Activated naive CD4-positive, alpha-beta T cell treated with anti-CD3 and anti-CD28 coated beads, Interleukin-2, amount 50 U/mL, for 24 hours (primary cell): ENCODE measurements around the gene ELAC2.

Experiments used
- H3K27ac Mint-ChIP-seq: one replicate; pipeline ENCODE4 v1.8.0; 2021; ENCODE audit warnings: mild to moderate bottlenecking, mixed read lengths
- H3K27me3 Mint-ChIP-seq: one replicate; pipeline ENCODE4 v1.8.0; 2021; ENCODE audit warnings: mixed read lengths
- H3K36me3 Mint-ChIP-seq: one replicate; pipeline ENCODE4 v1.8.0; 2021; ENCODE audit warnings: mixed read lengths
- H3K4me1 Mint-ChIP-seq: one replicate; pipeline ENCODE4 v1.8.0; 2021; ENCODE audit warnings: mixed read lengths
- H3K4me3 Mint-ChIP-seq: one replicate; pipeline ENCODE4 v1.8.0; 2021; ENCODE audit warnings: mild to moderate bottlenecking, mixed read lengths
- H3K9me3 Mint-ChIP-seq: one replicate; pipeline ENCODE4 v1.8.0; 2021; ENCODE audit warnings: mixed read lengths

The ELAC2 gene

DNA sequence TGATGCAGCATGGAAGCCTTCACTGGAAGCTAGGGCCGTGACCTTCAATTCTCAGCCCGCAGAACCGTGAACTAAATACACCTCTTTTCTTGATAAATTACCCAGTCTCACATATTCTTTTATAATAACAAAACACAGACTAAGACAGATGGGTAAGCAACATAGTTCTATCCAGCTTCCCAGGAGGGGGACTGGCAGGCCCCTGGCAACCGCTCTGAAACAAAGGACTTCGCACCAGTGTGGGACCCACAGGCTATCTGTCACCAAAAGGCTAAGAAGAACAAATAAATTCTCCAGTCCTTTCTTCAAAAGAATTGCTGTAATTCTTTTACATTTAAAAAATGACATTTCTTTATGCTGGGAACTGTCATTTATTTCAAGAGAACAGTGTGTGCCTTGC, 19.0 kb downstream of the ELAC2 start:
- no peaks in the 10 kb centered on the region for H3K27me3 Mint-ChIP-seq
- H3K4me1 Mint-ChIP-seq = peaks cover 3% of the 10 kb centered on the region
- no peak overlapping the region for H3K4me3 Mint-ChIP-seq
- no peaks in the 10 kb centered on the region for H3K9me3 Mint-ChIP-seq
- H3K36me3 Mint-ChIP-seq = peaks cover 11% of the 10 kb centered on the region
- H3K27ac Mint-ChIP-seq = no peak overlapping the region

DNA sequence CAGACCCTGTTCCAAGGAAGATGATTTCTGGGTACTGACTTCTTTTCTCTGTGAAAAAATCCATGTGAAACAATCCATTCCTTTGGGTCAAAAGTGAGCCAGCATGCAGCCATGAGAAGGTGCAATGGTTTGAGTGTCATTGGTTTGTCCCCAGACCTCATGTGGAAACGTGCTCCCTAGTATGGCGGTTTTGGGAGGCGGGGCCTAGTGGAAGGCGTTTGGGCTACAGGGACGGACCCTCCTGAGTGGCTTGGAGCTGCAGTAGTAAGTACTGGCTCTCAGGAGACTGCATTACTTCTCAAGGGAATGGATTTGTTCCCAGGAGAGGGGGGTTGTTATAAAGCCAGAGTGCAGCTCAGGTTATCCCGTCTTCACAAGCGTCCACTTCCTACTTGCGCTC, 19.4 kb downstream of the ELAC2 start:
- Mint-ChIP-seq H3K27ac (no peak overlapping the region), H3K36me3 (peaks cover 9% of the 10 kb centered on the region), H3K27me3 (no peaks in the 10 kb centered on the region), H3K9me3 (no peaks in the 10 kb centered on the region), H3K4me3 (no peak overlapping the region), H3K4me1 (no peaks in the 10 kb centered on the region)

DNA sequence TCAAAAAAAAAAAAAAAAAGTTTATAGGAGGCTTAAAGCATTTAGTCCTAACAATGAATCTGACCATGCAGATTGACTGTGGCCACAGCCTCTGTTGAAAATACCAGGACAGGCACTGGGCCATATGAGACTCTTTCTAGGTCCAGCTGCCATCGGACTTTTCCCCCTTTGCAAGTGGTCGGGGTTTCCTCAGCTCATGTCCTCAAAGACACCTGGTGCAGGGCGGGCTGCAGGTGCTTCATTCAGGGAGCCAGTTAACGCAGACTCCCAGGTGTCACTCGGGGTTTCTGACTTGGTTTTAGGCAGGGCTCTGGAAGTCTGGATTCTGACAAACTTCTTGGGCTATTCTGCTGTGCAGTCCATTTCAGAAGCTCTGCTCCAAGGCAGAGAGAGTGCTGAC, 20.9 kb downstream of the ELAC2 start:
- no peaks in the 10 kb centered on the region for H3K4me1 Mint-ChIP-seq
- no peak overlapping the region for H3K4me3 Mint-ChIP-seq
- no peaks in the 10 kb centered on the region for H3K9me3 Mint-ChIP-seq
- H3K27me3 Mint-ChIP-seq = no peaks in the 10 kb centered on the region
- H3K27ac Mint-ChIP-seq = no peak overlapping the region
- peaks cover 9% of the 10 kb centered on the region for H3K36me3 Mint-ChIP-seq

DNA sequence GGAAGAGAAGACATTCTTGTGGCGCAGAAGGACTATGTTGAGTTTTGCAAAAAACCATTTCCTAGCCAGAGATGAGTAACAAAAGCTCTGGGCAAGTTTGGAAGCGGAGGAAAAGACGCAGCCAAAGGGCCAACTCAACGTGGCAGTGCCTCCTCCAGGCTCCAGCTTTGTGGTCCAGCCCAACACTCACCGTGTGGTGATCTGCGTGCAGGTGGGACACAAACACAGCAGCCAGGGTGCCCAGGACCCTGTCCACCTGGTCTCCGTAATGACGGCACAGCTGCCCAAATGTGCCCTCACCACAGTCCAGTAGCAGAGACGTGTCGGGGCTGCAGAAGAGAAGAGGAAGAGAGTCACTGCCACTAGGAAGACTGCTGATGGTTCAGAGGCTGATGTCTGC, 21.5 kb downstream of the ELAC2 start:
- Mint-ChIP-seq H3K36me3 (peaks cover 13% of the 10 kb centered on the region), H3K4me3 (no peak overlapping the region), H3K9me3 (no peaks in the 10 kb centered on the region), H3K27ac (no peak overlapping the region), H3K4me1 (no peaks in the 10 kb centered on the region), H3K27me3 (no peaks in the 10 kb centered on the region)

DNA sequence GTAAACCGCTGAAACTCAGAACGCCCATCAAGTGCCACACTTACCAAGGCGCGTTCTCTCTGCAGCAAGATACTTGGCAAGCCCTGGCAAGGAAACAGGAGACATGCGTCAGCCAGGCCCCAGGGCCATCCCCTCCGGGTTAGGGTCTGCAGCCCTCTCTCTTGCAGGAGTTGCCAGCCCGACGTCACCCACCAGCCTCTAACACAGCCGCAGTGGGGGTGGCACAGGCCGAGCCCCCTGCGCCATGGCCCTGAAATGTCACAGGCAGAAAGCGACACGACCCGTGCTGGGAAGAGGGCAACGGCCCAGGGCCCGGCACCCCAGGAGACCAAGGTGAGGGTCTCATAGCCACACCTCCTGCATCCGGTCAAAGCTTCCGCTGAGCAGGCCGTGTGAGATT, 21.9 kb downstream of the ELAC2 start:
- Mint-ChIP-seq H3K27me3 (no peaks in the 10 kb centered on the region), H3K9me3 (no peaks in the 10 kb centered on the region), H3K4me1 (no peaks in the 10 kb centered on the region), H3K27ac (no peak overlapping the region), H3K36me3 (peaks cover 17% of the 10 kb centered on the region), H3K4me3 (no peak overlapping the region)

DNA sequence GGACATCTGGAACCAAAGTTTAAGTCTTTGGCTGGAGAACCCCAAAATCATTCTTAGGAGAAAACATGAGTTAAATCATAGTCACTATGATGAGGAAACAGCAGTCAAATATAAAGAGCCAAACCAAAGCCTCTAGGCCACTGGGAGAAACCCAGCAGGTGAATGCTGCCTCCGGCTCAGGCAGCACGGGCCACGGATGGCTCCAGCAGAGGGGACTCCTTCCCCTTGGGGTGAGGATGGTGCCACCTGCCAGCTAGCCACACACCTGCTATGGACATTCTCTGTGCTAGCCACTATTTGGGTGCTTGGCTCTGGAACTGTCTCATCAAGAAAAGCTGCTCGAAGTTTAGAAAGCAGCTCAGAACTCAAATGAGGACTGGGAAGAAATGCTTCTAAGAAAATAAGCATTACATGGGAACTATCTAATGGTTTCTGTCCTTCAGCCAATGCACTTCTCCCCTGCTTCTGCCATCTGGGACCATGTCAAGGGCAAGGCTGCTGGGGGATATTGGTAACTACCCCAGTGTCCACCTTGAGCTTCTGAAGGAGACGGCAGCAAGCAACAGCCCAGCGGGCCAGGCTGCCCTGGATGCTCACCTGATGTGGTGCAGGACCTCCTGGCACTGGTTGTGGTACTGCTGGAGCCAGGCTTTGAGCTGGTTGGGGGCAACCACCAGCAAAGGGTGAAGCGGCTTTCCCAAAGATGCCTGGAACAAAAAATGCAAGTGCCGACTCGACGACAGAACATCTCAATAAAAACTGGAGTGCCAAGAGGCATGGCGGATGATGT, 22.5 kb downstream of the ELAC2 start:
- H3K27ac Mint-ChIP-seq = no peak overlapping the region
- H3K36me3 Mint-ChIP-seq = peaks cover 18% of the 10 kb centered on the region

DNA sequence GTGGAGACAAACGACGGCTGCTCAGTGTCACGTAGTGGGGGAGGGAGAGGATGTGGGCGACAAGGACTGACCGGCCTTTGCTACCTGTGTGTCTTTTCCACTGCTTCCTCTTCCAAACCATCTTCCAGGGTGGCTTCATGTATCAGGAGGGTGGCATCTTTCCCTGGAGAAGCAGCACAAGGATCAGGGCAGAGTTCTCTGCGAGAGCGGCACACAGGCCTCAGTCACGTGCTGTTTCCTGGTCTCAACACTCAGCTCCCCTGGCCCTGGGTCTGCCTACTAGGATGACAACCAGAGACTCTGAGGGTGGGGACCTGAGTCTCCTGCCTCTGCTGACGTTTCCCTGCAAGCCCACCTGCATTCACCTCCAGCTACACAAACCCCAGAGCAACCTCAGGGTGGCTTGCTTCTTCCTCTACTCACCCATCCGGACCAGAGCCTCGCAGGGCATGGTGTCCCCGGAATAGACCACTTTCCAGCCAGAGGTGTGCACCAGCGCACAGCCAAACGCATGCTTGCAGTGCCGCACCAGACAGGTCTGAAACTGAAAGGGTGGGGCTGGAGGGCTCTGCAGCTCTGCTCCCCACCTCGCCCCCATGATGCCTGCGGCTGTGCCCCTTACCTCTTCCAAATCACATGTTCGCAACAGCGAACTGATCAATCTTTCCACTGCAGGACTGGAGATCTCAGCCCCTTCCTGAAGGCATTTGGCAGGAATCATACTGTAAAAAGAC, 23.3 kb downstream of the ELAC2 start:
- H3K36me3 Mint-ChIP-seq = peaks cover 24% of the 10 kb centered on the region
- no peak overlapping the region for H3K27ac Mint-ChIP-seq
- no peak overlapping the region for H3K4me3 Mint-ChIP-seq
- no peaks in the 10 kb centered on the region for H3K27me3 Mint-ChIP-seq
- no peaks in the 10 kb centered on the region for H3K9me3 Mint-ChIP-seq
- no peaks in the 10 kb centered on the region for H3K4me1 Mint-ChIP-seq

More for the DNA sequence above, 22.5 kb downstream of the ELAC2 start:
- Mint-ChIP-seq H3K27me3 (no peaks in the 10 kb centered on the region), H3K4me1 (no peaks in the 10 kb centered on the region), H3K4me3 (no peak overlapping the region), H3K9me3 (no peaks in the 10 kb centered on the region)

DNA sequence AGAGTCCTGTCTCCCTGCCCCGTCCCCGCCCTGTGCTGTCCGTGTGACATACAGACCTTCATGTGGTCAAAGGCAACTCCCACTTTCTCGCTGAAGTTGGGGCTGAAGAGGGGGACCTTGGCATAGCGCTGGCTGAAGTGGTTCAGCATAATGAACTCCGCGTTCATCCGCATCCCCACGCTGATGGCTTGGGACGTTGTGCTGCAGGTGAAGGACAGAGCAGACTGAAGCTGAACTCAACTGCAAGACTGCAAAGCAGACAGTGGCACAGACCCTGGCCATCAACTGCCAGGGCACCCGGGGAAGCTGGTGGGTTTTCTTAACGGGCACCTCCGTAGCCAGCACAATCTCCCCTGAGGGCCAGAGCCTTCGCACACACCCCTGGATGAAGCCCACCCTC, 24.2 kb downstream of the ELAC2 start:
- Mint-ChIP-seq H3K36me3 (peaks cover 22% of the 10 kb centered on the region), H3K9me3 (no peaks in the 10 kb centered on the region), H3K27me3 (no peaks in the 10 kb centered on the region), H3K27ac (no peak overlapping the region), H3K4me1 (no peaks in the 10 kb centered on the region), H3K4me3 (no peak overlapping the region)

DNA sequence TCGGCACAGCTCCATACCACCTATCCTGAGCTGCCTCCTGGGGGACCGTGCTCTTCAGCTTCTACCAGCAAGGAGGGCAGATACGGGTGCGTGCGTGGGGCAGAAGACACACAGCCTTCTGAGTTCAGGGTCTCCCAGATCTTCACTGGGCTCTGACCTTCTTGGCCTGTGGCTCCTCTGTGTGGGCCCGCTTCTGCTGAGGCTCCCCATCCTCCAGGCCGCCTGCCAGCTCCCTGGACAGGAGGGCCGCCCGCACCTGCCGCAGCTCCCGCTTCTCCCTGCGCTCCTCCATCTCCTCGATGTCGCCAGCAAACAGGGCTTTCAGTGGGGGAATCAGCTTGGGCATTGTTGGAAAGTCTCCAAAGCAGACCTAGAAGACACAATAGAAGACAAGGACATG, 25.2 kb downstream of the ELAC2 start:
- Mint-ChIP-seq H3K4me3 (no peak overlapping the region), H3K36me3 (peaks cover 22% of the 10 kb centered on the region), H3K27ac (no peak overlapping the region), H3K27me3 (no peaks in the 10 kb centered on the region), H3K4me1 (no peaks in the 10 kb centered on the region), H3K9me3 (no peaks in the 10 kb centered on the region)

DNA sequence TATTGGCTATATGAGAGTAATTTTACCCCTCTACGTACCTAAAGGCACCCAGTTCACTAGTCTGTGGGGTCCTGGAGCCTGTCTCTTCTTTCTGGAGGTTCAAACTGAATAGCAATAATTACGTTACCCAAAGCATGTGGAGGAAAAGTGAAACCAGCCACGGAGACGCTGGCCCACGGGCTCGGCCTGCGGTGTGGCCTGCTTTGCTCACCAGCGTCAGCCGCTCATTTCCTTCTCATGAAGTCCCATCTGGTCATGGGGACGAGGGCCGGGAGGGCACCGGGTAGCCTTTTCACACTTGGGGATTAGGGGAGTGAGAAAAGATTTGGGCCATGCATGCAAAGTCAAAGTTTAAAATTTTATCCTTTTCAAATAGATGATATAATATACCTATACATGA, 26.9 kb downstream of the ELAC2 start:
- no peak overlapping the region for H3K27ac Mint-ChIP-seq
- H3K4me3 Mint-ChIP-seq = no peak overlapping the region
- no peaks in the 10 kb centered on the region for H3K9me3 Mint-ChIP-seq
- H3K27me3 Mint-ChIP-seq = no peaks in the 10 kb centered on the region
- peaks cover 19% of the 10 kb centered on the region for H3K36me3 Mint-ChIP-seq
- H3K4me1 Mint-ChIP-seq = no peaks in the 10 kb centered on the region

DNA sequence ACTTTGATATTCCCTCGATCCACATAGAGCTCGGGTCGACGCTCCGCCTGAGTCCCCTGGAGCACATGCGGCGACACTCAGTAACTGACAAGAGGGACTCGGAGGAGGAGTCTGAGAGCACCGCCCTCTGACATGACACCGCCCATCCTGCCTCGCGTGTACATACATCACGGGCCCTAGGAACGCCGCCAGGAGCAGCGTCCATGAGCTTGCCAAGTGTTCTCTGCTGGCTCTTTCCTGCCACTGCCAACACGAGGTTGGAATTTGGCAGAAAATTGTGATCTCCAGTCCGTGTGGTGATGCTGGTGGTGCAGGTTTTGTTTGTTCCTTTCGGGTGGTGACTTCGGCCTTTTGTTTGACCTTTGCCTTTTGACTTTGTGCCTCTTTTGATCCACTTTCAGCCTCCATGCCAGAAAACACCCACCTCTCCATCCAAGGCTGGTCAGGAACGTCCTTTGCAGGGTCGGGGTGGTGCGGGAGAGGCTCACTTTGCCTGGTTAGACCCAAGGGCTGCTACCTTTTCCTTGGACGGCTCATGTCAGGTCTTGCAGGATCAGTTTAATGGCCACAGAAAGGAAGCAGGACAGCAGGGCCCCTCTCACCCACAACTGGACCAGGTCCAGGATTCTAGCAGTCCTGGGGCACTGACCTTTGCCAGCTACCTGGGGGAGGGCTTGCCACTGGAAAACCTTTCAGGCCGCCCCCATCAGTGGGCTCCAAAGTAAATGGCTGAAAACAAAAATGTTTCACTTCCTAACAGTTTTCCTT, 27.6 kb downstream of the ELAC2 start:
- H3K36me3 Mint-ChIP-seq = peaks cover 19% of the 10 kb centered on the region
- H3K4me3 Mint-ChIP-seq = no peak overlapping the region
- H3K9me3 Mint-ChIP-seq = no peaks in the 10 kb centered on the region

DNA sequence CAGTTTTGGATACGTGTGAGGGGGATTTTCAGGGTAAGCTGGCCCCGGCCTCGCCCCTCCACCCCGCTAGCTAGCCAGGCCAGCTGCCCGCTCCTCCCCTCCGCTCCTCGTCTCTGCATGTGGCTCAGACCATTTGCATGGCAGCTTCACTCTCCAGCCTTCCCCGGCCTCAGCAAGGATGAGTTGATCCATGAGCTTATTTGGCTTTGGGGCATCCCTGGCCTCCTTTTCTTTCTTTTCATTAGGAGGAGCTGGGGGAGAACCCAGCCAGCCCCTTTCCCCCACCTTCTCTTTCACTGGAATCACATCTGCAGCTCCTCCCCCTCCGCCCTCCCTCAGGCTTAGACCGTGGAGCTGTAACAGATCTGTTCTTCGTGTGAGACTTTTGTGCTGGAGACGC, 30.7 kb downstream of the ELAC2 start:
- Mint-ChIP-seq H3K36me3 (peaks cover 16% of the 10 kb centered on the region), H3K27me3 (no peaks in the 10 kb centered on the region), H3K4me3 (no peak overlapping the region), H3K9me3 (no peaks in the 10 kb centered on the region), H3K4me1 (no peaks in the 10 kb centered on the region), H3K27ac (no peak overlapping the region)

More for the DNA sequence above, 27.6 kb downstream of the ELAC2 start:
- Mint-ChIP-seq H3K27me3 (no peaks in the 10 kb centered on the region), H3K27ac (peak overlapping the region; percentile 43), H3K4me1 (no peaks in the 10 kb centered on the region)

DNA sequence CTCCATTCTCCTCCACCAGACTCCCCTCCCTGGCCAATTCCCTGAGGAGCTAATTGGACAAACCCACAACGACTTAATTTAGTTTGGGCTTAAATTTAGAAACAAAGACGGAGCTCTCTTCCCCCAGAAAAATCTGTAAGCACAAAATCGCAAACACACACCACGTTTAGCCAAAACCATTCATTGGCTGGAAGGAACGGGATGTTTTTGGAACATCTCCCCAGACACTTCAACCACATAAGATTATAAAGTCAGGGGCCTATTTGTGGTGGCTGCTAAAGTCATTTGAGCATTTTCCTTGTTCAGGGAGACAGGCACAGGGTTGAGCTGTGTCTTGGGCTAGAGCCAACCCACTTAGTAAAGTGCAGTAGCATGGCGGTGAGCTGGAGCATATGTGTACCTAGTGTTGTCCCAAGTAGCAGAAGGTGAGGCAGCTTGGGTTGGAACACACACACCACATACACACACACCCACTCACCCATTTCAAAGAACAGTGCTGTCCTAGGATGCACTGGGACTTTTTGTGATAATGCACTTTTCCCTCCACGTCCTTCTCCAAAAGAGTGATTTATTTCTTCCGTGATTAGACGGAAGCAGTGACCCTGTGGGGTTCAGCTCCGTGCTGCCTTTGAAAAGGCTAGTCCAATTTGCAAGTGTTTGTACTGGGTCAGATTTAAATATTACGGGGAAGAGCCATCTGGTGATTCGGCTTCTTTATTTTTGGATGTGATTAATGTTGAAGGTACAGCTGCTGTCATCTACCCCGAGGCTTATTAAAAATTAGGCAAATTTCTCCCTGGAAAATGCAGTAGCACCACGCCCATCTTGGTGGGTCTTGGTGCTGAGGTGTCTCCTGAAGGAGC, 32.2 kb downstream of the ELAC2 start:
- H3K9me3 Mint-ChIP-seq = no peaks in the 10 kb centered on the region
- H3K27ac Mint-ChIP-seq = no peak overlapping the region
- no peak overlapping the region for H3K4me3 Mint-ChIP-seq
- H3K4me1 Mint-ChIP-seq = no peaks in the 10 kb centered on the region
- H3K36me3 Mint-ChIP-seq = peaks cover 7% of the 10 kb centered on the region
- H3K27me3 Mint-ChIP-seq = no peaks in the 10 kb centered on the region

DNA sequence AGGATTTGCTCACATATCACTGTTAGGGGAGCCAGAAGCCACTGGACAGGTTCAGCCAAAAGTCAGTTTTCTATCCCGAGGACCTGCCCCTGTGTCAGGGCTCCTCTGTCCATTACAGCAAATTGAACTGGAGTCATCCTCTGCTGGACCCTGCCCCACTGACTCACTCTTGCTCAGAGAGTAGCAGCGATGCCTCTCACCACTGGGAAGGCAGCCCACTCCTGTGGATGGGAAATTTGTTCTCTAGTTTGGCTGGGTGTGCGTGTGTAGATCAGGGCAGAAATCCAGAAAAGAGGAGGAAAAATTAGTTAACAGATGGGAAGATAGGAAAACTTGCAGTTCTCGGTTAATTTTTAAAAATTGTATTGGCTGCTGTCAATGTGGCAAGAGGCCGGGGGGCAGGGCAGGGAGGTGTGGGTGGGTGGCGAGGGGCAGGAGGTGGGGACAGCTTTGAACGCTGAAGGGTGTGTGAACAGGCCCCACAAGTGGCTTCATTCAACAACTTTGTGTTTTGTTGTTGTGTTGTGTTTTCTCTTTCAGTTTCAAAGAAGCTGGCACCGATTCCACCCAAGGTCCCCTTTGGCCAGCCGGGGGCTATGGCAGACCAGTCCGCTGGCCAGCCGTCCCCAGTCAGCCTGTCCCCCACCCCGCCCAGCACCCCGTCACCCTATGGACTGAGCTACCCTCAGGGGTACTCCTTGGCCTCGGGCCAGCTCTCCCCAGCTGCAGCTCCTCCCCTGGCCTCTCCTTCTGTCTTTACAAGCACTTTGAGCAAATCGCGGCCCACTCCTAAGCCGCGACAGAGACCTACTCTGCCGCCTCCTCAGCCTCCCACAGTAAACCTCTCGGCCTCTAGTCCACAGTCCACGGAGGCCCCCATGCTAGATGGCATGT, 33.6 kb downstream of the ELAC2 start:
- peaks cover 1% of the 10 kb centered on the region for H3K36me3 Mint-ChIP-seq
- H3K27me3 Mint-ChIP-seq = no peaks in the 10 kb centered on the region
- H3K4me3 Mint-ChIP-seq = no peak overlapping the region
- no peak overlapping the region for H3K27ac Mint-ChIP-seq
- H3K4me1 Mint-ChIP-seq = no peaks in the 10 kb centered on the region
- H3K9me3 Mint-ChIP-seq = no peaks in the 10 kb centered on the region
